ENCODE measurements around the gene PSMG3.
A peak's percentile ranks its signal among the peaks of the same experiment; 100 is the strongest.
"Not testable (repeated sequence)": the region's sequence is repeated elsewhere in the genome, so short reads cannot be mapped to it uniquely, and the experiment has no call there.

Gene PSMG3

GRCh38 chr7:1586126-1586826 lies 16.4 kb upstream of the PSMG3 start:
- TF ChIP-seq, protein P1, sequence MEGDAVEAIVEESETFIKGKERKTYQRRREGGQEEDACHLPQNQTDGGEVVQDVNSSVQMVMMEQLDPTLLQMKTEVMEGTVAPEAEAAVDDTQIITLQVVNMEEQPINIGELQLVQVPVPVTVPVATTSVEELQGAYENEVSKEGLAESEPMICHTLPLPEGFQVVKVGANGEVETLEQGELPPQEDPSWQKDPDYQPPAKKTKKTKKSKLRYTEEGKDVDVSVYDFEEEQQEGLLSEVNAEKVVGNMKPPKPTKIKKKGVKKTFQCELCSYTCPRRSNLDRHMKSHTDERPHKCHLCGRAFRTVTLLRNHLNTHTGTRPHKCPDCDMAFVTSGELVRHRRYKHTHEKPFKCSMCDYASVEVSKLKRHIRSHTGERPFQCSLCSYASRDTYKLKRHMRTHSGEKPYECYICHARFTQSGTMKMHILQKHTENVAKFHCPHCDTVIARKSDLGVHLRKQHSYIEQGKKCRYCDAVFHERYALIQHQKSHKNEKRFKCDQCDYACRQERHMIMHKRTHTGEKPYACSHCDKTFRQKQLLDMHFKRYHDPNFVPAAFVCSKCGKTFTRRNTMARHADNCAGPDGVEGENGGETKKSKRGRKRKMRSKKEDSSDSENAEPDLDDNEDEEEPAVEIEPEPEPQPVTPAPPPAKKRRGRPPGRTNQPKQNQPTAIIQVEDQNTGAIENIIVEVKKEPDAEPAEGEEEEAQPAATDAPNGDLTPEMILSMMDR (IDR thresholded peaks at IDR 0.05; ENCODE audit: low read depth, low read length), result no peak
- no peak overlapping the region for H3K4me3 ChIP-seq (ENCODE audit: low read depth, low read length)

GRCh38 chr7:1585142-1585981 lies 15.5 kb upstream of the PSMG3 start:
- TF ChIP-seq, protein P1 (IDR thresholded peaks at IDR 0.05; ENCODE audit: low read depth, low read length), result no peak
- no peak overlapping the region for H3K4me3 ChIP-seq (ENCODE audit: low read depth, low read length)

- TF ChIP-seq, protein P1 (IDR thresholded peaks at IDR 0.05; ENCODE audit: low read depth, low read length), result no peak
- H3K4me3 ChIP-seq (ENCODE audit: low read depth, low read length), result no peak overlapping the region
Observed at GRCh38 chr7:1584700-1585099, 14.9 kb upstream of the PSMG3 start.

DNA sequence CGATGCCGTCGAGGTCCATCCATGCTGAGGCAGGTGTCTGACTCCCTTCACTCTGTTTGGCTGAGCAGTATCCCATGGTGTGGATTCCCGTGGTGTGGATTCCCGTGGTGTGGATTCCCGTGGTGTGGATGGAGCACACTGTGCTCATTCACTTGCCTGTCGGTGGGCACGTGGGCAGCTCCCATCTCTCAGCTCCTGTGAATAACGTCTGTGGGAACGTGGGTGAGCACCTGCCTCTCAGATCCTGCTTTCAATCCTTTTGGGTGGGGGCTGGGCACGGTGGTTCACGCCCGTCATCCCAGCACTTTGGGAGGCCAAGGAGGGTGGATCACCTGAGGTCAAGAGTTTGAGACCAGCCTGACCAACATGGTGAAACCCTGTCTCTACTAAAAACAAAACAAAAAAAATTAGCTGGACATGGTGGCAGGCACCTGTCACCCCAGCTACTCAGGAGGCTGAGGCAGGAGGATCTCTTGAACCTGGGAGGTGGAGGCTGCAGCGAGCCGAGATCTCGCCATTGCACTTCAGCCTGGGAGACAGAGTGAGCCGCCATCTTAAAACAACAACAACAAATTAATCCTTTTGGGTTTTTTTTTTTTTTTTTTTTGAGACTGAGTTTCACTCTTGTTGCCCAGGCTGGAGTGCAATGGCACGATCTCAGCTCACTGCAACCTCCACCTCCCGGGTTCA lies 13.6 kb upstream of the PSMG3 start:
- not testable (repeated sequence) for H3K4me3 ChIP-seq (ENCODE audit: low read depth, low read length)

GRCh38 chr7:1580422-1581030 lies 10.7 kb upstream of the PSMG3 start:
- H3K4me3 ChIP-seq (ENCODE audit: low read depth, low read length), result no peak overlapping the region
- TF ChIP-seq, protein P1 (IDR thresholded peaks at IDR 0.05; ENCODE audit: low read depth, low read length), result no peak

GRCh38 chr7:1579481-1580421 lies 9.9 kb upstream of the PSMG3 start:
- no peak overlapping the region for H3K4me3 ChIP-seq (ENCODE audit: low read depth, low read length)
- TF ChIP-seq, protein P1 (IDR thresholded peaks at IDR 0.05; ENCODE audit: low read depth, low read length), result peak; percentile 83

Data from WI38 (cell line).